SK-N-SH treated with all-trans-retinoic acid at 6 μM for 48 hours (cell line): Measurements from ENCODE around the gene ACTR2.

ENCODE experiments used
- ATAC-seq: fragments of 200-7000 bp; cut with Tn5 transposase; 3 replicates; pipeline ENCODE4 v1.9.1; 2020; ENCODE audit warnings: mild to moderate bottlenecking, moderate library complexity
- ARNTL ChIP-seq: fragments of 450-650 bp; formaldehyde crosslinking; IDR thresholded peaks from 2 replicates; pipeline ENCODE4 v1.5.0; 2020; ENCODE audit warnings: low read depth, mild to moderate bottlenecking, moderate library complexity, borderline replicate concordance
- BACH2 ChIP-seq: fragments of 250-450 bp; sonication (Bioruptor Pico); IDR thresholded peaks from 2 replicates; pipeline ENCODE4 v1.9.0; 2021; ENCODE audit warnings: mild to moderate bottlenecking, borderline replicate concordance
- ESRRG ChIP-seq: fragments of 250-450 bp; sonication (Bioruptor Pico); IDR thresholded peaks from 2 replicates; pipeline ENCODE4 v1.6.1; 2021; ENCODE audit warnings: mild to moderate bottlenecking
- GLIS3 ChIP-seq: fragments of 250-450 bp; sonication (Bioruptor Pico); IDR thresholded peaks from 2 replicates; pipeline ENCODE4 v1.5.0; 2020; ENCODE audit warnings: mild to moderate bottlenecking, moderate library complexity
- PATZ1 ChIP-seq: fragments of 250-450 bp; sonication (Bioruptor Pico); IDR thresholded peaks from 2 replicates; pipeline ENCODE4 v1.8.0; 2020; ENCODE audit warnings: mild to moderate bottlenecking, moderate library complexity, borderline replicate concordance
- PPARA ChIP-seq: fragments of 250-450 bp; sonication (Bioruptor Pico); IDR thresholded peaks from 2 replicates; pipeline ENCODE4 v1.5.0; 2020; ENCODE audit warnings: mild to moderate bottlenecking, borderline replicate concordance
- RARB ChIP-seq: fragments of 250-450 bp; sonication (Bioruptor Pico); IDR thresholded peaks from 2 replicates; pipeline ENCODE4 v1.8.0; 2021; ENCODE audit warnings: mild to moderate bottlenecking, moderate library complexity
- TCF4 ChIP-seq: fragments of 250-450 bp; sonication (Bioruptor Pico); IDR thresholded peaks from 2 replicates; pipeline ENCODE4 v1.8.0; 2021; ENCODE audit warnings: mild to moderate bottlenecking, moderate library complexity, borderline replicate concordance
- TOX ChIP-seq: fragments of 250-450 bp; sonication (Bioruptor Pico); IDR thresholded peaks from 2 replicates; pipeline ENCODE4 v1.8.0; 2021; ENCODE audit warnings: mild to moderate bottlenecking, moderate library complexity, borderline replicate concordance
- TSHZ2 ChIP-seq: fragments of 250-450 bp; sonication (Bioruptor Pico); IDR thresholded peaks from 2 replicates; pipeline ENCODE4 v1.5.0; 2020; ENCODE audit warnings: mild to moderate bottlenecking, moderate library complexity
- ZC3H10 ChIP-seq: fragments of 250-450 bp; sonication (Bioruptor Pico); IDR thresholded peaks from 2 replicates; pipeline ENCODE4 v1.5.1; 2021; ENCODE audit warnings: mild to moderate bottlenecking, moderate library complexity
- ZNF565 ChIP-seq: fragments of 450-650 bp; formaldehyde crosslinking; conservative IDR thresholded peaks from 2 replicates; pipeline ENCODE4 v1.5.0; 2020; ENCODE audit warnings: low read depth, mild to moderate bottlenecking, moderate library complexity
- ZNF70 ChIP-seq: fragments of 450-650 bp; formaldehyde crosslinking; IDR thresholded peaks from 2 replicates; pipeline ENCODE4 v1.5.0; 2020; ENCODE audit warnings: mild to moderate bottlenecking, moderate library complexity
- TF ChIP-seq, protein P1 (sequence below): fragments of 250-450 bp; sonication (Bioruptor Pico); IDR thresholded peaks from 2 replicates; pipeline ENCODE4 v1.8.0; 2021; ENCODE audit warnings: low read depth, mild to moderate bottlenecking, moderate library complexity, borderline replicate concordance
- TF ChIP-seq, protein P2 (sequence below): fragments of 250-450 bp; sonication (Bioruptor Pico); IDR thresholded peaks from 2 replicates; pipeline ENCODE4 v1.5.1; 2021; ENCODE audit warnings: mild to moderate bottlenecking, moderate library complexity

Gene ACTR2

DNA sequence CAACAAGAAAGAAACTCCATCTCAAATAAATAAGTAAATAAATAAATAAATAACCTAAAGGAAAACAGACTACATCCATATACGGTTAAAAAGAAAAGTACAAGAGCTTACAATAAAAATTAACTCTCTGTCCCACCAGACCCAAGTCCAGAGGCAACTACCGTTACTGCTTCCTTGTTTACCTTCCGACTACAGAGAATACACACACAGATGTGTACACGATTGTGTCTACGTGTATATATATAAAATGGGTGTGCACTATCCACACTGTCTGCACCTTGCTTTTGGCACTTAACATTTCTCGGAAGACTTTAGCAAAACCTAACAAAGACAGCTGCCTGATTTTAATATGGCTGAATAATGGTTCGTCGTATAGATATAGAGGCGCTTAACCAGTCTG lies 69.9 kb downstream of the ACTR2 start (continued):
- TF ChIP-seq, protein P1, sequence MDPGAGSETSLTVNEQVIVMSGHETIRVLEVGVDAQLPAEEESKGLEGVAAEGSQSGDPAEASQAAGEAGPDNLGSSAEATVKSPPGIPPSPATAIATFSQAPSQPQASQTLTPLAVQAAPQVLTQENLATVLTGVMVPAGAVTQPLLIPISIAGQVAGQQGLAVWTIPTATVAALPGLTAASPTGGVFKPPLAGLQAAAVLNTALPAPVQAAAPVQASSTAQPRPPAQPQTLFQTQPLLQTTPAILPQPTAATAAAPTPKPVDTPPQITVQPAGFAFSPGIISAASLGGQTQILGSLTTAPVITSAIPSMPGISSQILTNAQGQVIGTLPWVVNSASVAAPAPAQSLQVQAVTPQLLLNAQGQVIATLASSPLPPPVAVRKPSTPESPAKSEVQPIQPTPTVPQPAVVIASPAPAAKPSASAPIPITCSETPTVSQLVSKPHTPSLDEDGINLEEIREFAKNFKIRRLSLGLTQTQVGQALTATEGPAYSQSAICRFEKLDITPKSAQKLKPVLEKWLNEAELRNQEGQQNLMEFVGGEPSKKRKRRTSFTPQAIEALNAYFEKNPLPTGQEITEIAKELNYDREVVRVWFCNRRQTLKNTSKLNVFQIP, result no peak
- no peak for TF ChIP-seq PPARA (CRISPR knock-in tag)
- TF ChIP-seq, protein P2, sequence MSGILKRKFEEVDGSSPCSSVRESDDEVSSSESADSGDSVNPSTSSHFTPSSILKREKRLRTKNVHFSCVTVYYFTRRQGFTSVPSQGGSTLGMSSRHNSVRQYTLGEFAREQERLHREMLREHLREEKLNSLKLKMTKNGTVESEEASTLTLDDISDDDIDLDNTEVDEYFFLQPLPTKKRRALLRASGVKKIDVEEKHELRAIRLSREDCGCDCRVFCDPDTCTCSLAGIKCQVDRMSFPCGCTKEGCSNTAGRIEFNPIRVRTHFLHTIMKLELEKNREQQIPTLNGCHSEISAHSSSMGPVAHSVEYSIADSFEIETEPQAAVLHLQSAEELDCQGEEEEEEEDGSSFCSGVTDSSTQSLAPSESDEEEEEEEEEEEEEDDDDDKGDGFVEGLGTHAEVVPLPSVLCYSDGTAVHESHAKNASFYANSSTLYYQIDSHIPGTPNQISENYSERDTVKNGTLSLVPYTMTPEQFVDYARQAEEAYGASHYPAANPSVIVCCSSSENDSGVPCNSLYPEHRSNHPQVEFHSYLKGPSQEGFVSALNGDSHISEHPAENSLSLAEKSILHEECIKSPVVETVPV (CRISPR knock-in tag), result no peak
- TF ChIP-seq ESRRG (CRISPR knock-in tag), result no peak

GRCh38 chr2:65298089-65298488 lies 70.5 kb downstream of the ACTR2 start:
- ATAC-seq, result no peak
- TF ChIP-seq RARB (CRISPR knock-in tag) (no peak), TOX (no peak), BACH2 (CRISPR knock-in tag) (no peak), TSHZ2 (no peak)

GRCh38 chr2:65299246-65299645 lies 71.6 kb downstream of the ACTR2 start:
- TF ChIP-seq ZC3H10 (no peak), GLIS3 (CRISPR knock-in tag) (no peak), RARB (CRISPR knock-in tag) (no peak), TSHZ2 (no peak), PATZ1 (CRISPR knock-in tag) (no peak), ZNF565 (CRISPR knock-in tag) (no peak), ARNTL (CRISPR knock-in tag) (no peak), ZNF70 (no peak), TCF4 (CRISPR knock-in tag) (no peak)
- TF ChIP-seq, protein P1, result no peak
- no peak for ATAC-seq
